HG03469 (cell line): ENCODE results near the gene RFPL2.
"Not testable (repeated sequence)": the region's sequence is repeated elsewhere in the genome, so short reads cannot be mapped to it uniquely, and the experiment has no call there.

Source experiments
- ATAC-seq: cut with Tn5 transposase; IDR thresholded peaks from one replicate; pipeline ENCODE4 v1.9.1; 2021; ENCODE audit warnings: mild to moderate bottlenecking, moderate library complexity, moderate number of reproducible peaks; ENCODE audit not compliant: unreplicated experiment

Gene RFPL2

DNA sequence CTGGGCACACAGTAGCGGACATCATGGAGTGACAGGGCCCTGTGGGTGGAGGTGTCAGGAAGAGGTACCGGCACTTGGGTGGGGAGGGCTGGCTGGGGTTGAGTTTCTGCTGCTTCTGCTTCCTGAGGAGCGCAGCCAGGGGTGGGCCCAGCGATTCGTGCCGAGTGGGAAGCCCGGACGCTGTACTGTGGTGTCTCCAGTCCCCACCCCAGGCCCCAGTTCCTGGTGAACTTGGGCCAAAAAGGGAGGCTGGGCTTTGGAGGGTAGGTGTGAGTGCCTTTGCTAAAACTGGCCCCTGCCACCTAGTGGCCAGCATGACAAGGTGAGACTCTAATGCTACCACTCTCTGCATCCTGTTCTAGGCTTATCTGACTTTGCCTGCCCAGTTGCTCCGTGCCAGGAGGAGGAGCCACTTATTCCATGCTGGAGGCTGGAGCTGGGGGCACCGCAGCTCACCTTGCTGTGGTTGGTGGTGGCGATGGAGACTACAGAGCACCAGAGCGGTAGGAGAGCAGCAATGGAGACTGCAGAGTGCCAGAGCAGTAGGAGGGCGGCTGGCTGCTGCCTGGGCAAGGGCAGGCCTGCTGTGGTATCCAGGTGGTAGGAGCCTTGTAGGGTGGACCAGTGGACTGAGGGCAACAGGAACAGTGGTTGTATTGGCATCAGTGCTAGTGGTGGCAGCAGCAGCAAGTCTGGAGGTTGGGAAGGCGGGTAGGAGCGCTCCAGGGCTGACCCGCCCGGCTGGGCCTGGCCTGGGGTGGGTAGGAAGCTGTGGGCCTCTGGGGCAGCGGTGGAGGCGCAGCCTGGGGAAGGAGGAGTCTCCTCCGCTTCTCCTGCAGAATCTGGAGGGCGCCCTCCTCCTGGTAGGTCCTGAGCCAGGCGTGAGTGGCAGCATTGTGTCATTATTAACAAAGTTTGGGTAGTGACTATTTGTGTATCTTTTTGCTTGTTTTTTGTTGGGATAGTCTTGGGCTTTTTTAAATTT, 2.2 kb upstream of the RFPL2 start:
- no peak for ATAC-seq

DNA sequence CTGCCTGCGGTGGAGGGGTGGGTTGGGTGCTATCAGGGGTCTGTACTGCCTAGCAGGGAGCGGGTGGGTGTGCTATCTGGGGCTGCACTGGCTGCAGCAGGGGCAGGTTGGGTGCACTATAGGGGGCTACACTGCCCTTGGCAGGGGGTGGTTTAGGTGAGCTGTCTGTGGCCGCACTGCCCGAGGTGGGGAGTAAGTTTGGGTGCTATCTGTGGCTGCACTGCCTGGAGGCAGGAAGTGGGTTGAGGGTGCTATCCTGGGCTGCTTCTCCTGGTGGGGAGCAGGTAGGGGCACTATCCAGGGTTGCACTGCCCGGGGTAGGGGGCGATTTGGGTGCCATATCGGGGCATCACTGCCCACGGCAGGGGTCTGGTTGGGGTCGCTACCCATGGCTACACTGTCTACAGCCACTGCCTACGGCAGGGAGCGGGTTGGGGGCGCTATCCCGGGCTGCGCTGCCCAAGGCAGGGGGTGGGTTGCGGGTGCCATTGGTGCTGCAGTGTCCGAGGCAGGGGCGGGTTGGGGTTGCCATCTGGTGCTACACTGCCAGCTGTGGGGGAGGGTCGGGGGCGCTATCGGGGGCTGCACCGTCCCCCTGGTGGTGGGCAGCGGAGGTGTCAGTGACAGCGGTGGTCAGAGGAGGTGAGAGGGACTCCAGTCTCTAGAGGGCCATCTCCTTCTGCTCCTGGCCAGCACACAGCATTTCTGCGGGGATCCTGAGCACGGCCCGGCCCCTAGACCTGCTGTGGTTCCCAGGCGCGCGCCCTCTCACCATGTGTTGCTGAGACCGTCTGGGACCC, 1.3 kb upstream of the RFPL2 start:
- no peak for ATAC-seq

DNA sequence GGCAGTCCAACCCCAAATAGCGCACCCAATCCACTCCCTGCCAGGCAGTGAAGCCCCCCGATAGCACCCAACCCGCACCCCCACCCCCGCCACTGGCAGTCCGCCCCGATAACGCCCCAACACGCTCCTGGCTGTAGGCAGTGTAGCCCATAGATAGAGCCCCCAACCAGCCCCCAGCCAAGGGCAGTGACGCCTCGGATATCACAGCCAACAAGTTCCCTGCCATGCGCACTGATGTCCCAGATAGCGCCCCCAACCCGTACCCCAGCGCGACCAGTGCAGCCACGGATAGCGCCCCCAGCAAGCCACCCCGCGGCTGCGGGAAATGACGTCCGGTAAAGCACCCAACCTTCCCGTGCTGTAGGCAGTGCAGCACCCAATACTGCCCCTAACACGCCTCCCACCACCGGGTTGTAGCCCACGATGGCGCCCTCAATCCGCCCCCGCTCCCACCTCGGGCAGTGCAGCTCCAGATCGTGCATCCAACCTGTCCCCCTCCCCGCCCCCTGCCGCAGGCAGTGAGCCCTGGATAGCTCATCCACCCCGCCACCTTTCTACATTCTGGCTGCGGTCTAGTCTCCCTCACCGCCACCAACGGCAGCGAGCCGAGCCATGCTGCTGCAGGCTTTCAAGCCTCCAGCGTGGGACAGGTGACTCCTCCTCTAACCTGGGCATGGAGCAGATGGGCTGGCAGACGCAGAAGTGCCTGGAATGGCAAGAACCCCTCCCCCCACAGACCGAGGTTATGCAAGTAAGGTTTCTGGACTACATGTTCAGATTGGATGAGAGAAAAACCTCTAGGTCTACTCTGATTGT, 625 bp downstream of the RFPL2 start:
- ATAC-seq: no peak

DNA sequence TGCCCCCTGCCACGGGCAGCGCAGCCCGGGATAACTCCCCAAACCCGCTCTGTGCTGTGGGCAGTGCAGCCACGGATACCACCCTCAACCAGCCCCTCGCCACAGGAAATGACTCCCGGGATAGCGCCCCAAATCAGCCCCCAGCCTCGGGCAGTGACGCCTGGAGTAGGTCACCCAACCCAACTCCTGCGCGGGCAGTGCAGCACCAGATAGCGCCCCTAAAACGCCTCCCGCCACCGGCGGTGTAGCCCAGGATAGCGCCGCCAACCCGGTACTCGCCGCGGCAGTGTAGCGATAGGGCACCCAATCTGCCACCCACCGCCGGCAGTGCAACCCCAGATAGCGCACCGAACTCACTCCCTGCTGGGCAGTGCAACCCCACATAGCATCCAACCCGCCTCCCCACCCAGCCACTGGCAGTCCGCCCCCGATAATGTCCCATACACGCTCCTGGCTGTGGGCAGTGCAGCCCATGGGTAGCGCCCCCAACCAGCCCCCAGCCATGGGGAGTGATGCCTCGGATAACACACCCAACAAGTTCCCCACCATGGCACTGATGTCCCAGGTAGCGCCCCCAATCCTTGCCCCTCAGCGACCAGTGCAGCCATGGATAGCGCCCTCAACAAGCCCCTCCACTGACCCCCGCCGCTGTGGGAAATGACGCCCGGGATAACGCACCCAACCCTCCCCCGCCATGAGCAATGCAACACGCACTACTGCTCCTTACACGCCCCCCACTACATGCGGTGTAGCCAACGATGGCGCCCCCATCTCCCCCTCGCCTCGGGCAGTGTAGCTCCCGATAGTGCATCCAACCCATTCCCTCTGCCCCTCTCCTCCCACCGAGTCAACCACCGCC, 1.5 kb downstream of the RFPL2 start:
- ATAC-seq: no peak

DNA sequence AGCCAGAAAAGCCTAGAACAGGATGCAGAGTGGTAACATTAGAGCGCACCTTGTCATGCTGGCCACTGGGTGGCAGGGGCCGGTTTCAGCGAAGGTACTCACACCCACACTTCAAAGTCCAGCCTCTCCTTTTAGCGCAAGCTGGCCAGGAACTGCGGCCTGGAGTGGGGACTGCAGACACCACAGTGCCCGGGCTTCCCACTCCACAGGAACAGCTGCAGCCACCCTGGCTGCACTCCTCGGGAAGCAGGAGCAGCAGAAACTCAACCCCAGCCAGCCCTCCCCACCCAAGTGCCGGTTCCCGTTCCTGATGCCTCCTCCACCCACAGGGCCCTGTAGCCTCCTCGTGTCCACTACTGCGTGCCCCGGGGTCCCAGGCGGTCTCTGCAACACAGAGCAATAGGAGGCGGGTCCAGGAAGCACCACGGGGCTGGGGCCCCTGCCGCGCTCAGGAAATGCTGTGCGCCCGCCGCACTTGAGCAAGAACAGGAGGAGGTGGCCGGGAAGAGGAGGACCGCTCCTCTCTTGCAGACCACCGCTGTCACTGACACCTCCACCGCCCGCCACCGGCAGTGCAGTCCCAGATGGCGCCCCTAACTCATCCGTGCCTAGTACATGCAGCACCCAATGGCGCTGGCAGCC, 2.2 kb downstream of the RFPL2 start:
- no peak for ATAC-seq

DNA sequence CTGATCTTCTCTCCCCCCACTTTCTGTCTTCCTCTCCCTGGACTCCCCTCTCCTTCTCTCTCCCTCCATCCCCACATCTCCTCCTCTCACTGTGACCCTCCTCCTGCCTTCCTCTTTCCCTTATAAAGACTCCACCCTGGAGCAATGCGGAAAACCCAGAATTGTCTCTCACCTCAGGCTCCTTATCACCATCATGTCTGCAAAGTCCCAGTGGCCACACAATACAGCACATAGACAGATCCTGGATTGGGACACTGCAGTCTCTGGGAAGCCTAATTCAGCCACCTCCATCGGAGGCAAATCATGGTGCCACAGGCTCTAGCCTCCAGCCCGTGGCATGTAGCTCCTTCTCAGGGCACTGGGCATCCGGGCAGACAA, 2.7 kb downstream of the RFPL2 start:
- ATAC-seq: no peak

DNA sequence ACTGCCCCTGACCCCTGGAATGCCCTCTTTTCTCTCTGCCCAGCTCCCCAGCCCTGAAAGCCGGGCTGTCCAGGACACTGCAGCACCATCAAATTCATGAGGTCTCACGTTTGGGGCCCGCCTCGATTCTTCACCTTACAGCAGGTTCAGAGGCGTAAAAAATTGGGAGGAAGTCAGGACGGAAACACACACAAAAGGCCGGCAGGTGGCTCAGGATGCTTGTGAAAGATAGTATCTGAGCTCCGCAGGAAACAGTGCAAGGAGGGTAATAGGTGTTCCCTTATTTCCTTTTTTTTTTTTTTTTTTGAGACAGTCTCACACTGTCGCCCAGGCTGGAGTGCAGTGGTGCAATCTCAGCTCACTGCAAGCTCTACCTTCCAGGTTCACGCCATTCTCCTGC, 4.1 kb downstream of the RFPL2 start:
- no peak for ATAC-seq

DNA sequence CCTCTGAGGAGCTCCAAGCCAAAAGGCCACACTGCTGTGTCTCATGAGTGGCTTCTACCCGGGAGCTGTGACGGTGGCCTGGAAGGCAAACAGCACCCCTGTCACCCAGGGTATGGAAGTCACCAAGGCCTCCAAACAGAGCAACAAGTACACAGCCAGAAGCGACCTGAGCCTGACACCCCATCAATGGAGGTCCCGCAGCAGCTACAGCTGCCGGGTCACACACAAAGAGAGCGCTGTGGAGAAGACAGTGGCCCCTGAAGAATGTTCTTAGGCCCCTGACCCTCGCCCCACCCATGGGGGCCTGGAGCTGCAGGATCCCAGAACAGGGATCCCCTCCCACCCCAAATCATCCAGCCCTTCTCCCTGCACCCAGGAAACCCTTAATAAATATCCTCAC, 4.9 kb downstream of the RFPL2 start:
- no peak for ATAC-seq

DNA sequence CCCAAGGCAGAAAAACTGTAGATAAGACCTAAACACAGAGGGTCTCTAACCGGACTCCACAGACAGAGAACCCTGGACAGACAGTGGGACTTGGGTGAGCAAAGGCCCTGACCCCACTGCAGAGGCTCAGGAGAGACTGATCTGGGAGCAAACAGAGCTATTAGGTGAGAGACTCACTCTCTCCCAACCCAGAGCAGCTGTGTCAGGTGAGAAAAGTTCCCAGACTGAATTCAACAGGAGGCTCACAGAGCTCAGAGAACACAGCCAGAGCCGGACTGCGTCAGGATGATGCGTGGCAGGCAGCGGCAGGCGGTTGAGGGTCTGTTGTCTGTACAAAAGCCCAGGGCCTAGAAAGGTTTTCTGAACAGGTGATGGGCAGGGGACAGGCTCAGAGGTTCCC, 5.5 kb downstream of the RFPL2 start:
- no peak for ATAC-seq

DNA sequence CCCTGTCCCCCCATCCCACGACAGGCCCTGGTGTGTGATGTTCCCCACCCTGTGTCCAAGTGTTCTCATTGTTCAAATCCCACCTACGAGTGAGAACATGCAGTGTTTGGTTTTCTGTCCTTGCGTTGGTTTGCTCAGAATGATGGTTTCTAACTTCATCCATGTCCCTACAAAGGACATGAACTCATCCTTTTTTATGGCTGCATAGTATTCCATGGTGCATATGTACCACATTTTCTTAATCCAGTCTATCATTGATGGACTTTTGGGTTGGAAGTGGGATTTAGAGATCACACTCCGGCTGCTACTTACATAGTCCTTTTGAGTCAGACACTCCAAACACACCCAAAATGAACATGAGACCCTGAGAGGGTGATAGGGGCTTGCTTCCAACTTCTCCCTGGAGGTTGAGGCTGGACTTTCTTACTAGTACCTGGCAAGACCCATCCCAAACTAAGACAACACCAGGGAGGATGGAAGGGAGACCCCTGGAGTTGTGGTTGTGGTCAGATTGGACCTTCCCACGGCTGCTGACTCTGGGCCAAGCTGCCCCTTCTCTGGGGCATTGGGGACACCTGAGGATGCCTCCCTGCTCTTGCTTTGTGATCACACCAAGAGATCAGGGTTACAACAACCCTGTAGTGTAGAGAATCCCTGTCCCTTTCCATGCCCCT, 7.2 kb downstream of the RFPL2 start:
- not testable (repeated sequence) for ATAC-seq

DNA sequence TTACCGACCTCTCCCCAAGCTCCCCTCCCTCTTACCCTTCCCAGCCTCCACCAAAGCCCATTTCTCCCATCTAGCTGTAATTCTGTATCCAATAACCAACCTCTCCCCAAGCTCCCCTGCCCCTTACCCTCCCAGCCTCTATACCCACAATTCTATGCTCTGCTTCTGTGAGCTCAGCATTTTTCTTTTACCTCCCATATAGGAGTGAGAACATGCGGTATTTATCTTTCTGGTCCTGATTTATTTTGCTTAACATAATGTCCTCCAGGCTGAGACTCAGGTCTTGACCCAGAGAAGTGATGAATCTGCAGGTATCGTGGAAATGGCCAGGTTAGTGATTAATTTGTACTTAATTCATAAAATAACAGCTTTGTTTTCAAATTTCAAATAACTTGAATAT, 9.0 kb downstream of the RFPL2 start:
- ATAC-seq: not testable (repeated sequence)

DNA sequence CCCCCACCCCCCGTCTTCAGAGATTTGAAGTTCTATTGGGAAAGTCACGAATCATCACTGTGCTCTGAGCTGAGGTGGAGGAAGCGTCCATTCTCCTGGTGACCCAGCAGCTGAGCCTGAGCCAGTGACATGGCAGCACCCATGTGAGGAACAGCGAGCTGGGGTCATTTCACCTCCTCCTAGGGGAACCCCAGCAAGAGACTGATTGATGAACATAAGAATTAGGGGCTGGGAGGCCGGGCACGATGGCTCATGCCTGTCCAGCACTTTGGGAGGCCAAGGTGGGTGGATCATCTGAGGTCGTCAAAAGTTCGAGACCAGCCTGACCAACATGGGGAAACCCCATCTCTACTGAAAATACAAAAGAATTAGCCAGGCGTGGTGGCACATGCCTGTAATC, 11.5 kb downstream of the RFPL2 start:
- ATAC-seq: not testable (repeated sequence)

DNA sequence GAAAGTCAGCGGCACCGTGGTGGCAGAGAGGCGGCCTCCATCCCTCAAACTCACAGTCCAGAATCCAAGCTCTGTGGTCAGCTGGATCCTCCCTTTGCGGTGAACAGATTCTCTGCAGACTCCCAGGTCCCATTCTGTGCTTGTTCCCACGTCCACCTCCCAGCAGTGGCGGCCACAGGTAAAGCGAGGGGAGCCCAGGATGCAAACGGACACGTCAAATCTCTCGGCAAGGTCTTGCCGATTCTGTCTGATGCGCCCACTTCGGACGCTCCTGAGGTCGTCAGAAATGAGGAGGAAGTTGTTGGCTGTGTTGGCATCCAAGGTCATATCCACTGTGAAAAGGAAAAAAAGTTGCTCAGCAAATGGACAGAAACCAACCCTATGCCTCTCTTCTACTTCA, 13.9 kb downstream of the RFPL2 start:
- ATAC-seq: not testable (repeated sequence)

DNA sequence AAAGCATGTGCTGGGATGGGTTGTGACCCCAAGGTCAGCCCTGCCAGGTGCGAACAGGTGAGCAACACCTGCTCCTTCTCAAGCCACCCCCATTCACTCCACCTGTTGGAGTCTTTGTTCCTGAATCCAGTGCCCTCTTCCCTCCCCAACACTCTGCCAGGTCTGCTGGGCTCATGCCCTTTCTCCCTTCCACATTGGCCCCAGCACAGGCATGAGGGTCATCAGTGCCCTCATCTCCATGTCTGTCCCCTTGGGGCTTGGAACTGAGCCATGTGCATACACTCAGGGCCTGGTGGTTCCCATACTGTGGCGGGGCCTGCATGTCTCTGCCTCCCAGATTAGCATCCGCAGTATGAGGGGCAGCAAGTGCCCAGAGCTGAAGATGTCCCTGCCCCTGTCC, 19.1 kb downstream of the RFPL2 start:
- no peak for ATAC-seq

DNA sequence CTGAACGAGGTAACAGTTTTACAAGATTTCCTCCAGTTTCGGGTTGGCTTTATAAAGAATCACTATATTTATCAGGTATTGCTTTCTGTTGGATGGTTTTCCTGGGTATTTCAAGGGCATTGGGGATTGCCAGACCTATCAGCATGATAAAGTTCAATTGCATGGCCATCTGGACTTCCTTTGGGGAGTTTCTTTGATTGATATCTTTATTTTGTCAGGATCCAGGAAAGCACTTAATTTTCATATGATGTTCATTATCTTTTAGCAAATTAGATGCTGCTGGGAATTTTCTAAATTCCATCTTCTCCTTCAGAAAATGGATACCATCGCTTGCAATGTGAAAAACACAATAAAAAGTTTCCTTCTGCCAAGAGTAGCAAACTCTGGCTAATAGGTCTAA, 21.2 kb downstream of the RFPL2 start:
- ATAC-seq: no peak

DNA sequence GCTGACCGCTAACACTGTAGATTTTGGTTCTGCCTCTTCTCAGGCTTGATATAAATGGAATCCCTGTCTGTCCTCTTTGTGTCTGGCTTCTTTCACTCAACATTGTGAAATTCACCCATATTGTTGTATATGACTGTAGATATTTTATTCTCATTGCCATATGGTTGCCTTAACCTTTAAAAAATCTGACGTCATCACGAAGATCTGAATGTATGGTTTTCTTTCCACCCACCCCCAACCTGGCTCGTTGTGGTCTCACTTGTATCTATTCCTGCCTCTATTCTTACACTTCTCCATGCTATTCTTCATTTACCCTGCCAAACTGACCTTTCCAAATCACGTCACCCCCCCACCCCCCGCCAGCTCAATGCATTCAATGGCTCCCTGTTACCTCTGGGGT, 23.8 kb downstream of the RFPL2 start:
- ATAC-seq: no peak

DNA sequence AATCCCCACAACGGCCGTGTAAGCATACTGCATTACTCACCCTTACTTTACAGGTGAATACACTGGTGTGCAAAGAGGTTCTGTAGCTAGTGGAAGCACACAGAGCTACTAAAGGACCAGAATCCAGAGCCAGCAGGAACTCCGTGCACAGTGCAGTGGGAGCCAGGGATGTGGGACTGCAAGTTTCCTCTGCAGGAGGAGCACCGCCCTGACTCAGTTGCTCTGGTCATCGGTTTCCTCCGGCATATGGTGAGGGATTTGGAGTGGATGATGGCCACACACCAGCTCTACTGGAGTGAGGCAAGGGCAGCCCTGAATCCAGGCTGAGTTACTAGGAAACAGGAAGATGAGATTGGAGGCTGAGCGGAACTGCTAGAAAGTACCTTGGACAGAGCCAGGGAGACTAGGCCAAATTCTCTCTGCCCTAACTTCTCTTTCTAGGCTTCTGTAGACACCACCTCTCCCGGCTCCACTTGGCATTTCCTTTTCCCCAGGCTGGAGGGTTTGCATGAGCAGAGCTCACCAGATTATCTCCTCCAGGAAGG, 27.6 kb downstream of the RFPL2 start:
- no peak for ATAC-seq

DNA sequence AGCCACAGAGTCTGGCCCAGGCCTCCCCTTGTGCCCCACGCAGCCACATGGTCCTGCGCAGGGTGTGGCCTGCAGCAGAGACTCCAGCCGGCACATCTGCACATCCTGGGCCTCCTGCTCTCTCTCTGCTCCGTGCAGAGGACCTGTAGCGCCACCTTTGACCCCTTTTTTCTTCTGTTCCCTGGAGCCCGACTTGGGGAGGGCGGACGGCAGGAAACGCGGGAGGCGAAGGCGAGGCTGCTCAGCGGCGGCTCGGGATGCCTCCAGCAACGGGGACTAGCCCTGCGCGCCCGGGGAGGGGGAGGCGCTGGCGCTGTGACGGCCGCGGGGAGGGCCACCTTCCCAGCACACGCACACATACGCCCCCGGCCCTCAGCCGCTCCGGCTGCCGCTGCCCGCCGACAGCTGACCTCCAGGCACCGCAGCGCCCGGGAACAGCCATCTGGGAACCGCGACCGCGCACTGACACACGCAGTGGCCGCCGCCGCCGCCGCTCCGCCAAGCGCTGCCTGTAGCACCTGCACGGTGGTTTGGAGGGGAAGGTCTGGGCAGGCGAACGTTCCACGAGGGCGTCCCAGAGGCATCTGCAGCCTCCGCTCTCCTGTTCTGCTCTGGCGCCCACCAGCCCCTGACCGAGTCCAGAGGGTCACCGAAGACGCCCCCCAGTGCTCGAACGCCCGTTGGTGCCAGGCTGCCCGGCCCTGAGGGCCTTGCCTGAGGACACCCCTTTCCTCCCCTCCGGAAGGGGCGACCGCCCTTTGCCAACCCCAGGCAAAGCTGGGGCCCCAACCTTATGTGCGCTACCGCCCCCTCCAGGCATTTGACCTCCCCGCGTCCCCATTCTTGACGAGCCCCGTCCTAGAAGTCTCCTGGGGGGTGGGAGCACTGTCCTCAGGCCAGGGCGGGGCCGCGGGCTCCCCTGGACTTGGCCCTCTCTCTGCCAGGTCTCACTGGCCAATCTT, 28.9 kb downstream of the RFPL2 start:
- no peak for ATAC-seq
